ENCODE measurements around the gene ZNF512B.
"Not testable (repeated sequence)": the region's sequence is repeated elsewhere in the genome, so short reads cannot be mapped to it uniquely, and the experiment has no call there.

The ZNF512B gene

GRCh38 chr20:63978319-63979228 lies 8.8 kb upstream of the ZNF512B start:
- no peak for DNase-seq

DNA sequence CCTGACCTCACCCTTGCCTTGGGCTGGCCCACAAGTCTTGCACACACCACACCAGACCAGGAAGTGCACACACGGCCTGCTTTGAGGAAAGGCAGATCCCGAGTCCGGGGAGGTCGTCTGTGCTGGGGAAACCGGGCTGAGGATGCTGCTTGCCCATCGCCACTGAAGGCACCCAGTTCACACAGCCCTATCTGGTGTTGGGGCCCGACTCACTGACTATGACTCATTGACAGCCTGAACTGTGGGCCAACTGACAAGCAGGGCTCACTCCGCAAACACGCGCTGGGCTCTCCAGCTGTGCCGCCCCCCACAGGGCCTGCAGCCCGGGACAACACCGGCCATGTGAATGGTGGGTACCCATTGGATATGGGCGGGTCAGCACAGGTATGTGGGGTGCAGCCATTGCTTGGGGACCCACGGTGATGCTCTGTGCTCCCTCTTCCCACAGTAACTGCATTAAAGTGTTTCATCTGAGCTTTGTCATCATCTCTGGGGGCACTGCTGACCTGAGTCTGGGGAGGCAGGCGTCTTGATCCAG lies 8.1 kb upstream of the ZNF512B start:
- DNase-seq = no peak

DNA sequence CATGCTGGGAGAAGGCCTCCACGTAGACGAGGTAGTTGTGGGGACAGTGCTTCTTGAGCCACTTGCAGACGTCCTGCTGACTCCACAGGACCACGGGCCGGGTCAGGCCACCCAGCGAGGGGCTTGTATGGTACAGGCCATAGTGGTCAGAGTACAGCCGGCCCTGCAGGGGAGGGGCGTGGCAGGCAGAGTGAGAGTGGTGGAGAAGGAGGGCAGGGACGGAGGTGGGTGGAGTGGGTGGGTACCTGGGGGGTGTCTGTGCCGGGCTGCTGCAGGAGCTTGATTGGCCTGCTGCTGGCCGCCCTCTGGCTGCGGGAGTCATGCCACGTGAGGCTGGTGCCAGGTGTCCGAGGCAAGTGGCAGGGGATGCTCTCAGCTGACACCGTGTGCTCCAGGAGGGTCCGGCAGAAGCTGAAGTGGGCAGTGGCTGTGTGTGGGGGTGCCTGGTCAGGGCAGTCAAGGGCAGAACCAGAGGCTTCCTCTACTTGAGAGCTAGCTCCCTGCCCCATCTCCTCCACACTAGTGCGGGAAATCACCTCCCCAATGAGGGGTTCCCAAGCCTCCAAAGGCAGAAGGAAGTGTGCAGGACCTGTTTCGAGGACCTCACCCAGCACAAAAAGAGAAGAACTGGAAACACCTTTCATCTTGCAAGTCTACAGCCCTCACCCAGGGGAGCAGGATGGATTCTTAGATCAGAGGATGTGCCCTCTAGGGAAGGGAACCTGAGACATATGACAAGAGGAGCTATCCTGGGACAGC lies 7.4 kb upstream of the ZNF512B start:
- DNase-seq = no peak

DNA sequence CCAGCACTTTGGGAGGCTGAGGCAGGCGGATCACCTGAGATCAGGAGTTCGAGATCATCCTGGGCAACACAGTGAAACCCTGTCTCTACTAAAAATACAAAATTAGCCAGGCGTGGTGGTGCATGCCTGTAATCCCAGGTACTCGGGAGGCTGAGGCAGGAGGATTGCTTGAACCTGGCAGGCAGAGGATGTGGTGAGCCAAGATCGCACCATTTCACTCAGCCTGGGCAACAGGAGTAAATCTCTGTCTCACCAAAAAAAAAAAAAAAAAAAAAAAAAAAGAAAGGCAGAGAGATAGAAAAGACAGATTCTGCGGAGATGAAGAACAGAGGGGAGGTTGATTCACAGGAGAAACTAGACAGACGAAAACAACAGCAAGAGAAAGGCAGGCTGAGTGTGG lies 6.8 kb upstream of the ZNF512B start:
- DNase-seq = not testable (repeated sequence)

- DNase-seq = no peak
These were observed 4.9 kb upstream of the ZNF512B start for GRCh38 chr20:63974402-63975200.

DNA sequence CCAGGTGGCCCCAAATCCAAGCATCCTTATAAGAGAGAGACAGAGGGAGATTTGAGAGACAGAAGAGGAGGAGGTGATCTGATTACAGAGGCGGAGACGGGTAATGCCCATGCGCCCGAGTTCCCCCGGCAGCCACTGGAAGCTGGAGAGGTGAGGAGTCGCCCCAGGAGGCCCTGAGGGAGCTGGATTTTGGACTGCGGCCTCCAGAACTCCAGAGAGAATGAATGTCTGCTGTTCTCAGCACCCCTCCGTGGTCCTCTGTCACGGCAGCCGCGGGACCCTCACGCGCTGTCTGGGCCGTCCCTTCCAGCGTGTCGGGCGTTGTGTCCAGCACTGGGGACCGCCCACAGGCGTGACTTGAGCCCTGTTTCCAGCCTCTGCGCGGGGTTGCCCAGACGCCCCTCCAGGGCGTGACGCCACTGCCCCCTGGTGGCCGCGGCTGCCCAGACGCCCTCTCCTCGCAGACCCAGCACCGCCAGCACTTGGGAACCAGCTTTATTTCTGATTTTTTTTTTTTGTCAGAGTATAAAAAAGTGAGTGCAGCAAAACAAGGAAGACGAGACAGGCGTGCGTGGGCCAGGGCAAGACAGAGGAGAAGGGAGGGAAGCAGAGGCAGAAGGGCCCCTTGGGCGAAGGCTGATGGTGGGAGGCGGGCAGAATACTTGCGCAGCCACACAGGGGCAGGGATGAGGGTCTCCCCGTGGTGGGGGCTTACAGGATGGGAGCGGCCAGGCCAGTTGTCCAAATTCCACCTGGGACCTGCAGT lies 4.1 kb upstream of the ZNF512B start:
- DNase-seq = peak; percentile 68

GRCh38 chr20:63973160-63973479 lies 3.4 kb upstream of the ZNF512B start:
- DNase-seq = no peak

DNA sequence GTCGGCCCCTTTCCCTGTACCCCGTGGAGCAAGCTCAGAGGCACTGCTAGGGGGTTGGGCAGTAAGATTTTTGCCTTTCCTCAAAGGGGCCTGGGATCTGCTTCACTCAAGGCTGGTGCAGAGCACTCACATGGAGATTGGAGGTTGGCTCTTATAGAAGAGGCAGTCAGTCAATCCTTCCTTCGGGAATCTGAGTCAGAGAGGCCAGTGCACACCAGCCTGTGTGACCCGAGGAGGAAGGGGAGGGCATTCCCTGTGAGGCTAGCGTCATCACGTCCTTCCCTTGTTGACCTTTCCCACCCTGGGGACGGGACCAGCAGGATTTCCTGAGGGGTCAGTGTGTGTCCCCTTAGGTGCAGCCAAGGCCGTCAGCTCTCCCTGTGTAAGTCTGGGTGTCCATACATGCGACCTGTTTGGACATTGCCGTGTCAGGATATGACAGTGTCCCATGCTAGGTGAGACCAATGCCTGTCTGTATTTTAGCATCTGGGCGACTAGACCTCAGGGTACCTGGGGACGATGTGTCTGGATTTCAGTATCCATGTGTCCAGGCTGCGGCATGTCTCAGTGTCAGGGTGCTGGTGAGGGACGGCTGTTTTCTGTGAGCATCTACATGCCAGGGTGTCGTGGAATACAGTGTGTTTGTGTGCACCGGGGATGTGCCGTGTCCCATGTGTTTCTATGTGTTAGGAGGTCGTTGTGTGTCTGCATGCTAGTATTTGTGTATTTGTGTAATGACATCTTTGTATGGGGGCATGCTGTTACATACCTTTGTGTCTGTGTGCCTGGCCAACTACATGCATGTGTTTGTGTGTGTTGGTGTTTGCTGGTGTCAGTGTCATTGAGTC lies 2.8 kb upstream of the ZNF512B start:
- no peak for DNase-seq

- not testable (repeated sequence) for DNase-seq
These were observed 2.2 kb upstream of the ZNF512B start for GRCh38 chr20:63971960-63972311.

DNA sequence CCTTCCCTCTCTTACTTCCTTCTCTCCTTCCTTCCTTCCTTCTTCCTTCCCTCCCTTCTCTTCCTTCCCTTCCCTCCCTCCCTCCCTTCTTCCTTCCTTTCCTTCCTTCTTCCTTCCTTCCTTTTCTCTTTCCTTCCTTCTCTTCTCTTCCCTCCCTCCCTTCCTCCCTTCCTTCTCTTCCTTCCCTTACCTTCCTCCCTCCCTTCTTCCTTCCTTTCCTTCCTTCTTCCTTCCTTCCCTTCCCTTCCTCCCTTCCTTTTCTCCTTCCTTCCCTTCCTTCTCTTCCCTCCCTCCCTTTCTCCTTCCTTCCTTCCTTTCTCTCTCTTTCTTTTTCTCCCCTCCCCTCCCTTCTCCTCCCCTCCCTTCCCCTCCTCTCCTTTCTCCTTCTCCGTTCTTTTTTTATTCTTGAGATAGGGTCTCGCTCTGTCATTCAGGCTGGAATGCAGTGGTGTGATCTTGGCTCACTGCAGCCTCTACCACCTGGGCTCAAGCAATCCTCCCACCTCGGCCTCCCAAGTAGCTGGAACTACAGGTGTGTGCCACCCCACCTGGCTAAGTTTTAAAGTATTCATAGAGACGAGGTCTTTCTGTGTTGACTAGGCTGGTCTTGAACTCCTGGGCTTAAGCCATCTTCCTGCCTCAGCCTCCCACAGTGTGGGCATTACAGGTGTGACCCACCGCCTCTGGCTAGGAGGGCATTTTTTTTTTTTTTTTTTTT lies 1.1 kb upstream of the ZNF512B start:
- DNase-seq = no peak

GRCh38 chr20:63968928-63969760 lies 586 bp downstream of the ZNF512B start:
- DNase-seq = no peak

DNA sequence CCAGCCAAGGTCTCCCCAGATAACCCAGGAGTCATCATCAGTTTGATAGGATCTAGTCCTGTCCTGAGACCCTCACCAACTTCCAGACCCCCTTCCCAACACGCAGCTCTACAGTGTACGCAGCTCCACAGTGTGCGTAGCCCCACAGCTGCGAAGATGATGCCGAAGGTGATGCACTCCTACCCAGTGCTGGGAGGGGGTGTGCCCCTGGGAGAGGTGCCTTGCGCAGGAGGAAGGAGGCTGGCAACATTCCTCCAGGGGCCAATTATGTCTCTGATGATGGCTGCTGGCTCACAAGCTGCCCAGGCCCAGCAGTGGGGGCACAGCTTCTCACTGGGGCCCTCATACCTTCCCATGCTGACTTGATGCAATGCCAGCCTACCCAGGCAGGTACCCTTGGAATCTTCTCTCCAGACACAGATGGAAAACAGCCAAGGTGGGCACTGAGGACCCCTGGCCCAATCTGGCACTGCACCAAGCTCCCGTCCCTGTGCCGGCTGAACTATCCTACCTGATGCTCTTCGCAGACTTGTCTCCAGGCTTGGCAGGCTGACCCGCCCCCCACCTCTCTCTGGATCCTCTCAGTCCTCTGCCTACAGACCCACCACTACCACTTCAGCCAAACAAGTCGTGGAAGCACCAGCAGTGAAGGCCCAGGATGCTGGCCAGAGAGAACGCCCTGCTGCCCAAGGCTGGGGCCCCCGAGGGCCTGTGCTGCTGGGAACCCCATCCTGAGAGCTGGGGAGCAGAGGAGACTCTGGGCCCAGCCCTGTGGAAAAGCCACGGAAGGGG lies 1.4 kb downstream of the ZNF512B start:
- DNase-seq = no peak

DNA sequence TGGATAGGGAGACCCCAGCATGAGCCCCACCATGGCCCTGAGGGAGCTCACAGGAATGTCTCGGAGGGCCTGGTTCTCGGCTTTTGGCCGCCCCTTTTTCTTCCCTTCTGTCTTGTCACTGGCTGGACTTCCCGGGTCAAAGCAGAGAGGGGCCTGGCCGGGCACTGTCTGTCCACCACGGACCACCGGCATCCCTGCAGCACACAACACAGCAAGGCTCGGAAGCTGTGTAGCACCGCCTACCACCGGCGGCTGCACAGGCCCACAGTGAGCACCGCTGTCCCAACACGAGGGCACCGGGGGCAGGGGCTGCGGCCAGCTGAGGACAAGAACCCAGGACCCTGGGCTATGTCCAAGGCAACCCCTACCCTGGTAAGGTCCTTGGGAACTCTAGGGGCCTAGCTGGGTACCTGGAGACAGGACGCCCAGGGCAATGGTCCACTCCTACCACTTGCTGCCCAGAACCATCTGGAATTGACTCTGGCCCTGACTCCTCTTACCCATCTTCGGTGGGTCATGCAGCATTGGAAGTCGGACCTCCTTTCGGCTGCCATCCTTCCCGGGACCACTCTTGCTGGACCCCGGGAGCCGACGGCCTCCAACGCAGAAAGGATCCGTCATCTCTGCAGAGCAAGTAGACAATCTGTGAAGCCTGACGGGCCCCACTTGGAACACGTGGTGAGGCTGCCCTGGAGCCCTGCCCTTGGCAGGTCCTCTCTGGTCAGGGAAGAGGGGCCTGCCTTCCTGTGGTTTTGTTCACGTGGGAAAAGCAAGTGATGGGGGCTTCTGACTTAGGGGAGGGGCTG lies 2.2 kb downstream of the ZNF512B start:
- no peak for DNase-seq

DNA sequence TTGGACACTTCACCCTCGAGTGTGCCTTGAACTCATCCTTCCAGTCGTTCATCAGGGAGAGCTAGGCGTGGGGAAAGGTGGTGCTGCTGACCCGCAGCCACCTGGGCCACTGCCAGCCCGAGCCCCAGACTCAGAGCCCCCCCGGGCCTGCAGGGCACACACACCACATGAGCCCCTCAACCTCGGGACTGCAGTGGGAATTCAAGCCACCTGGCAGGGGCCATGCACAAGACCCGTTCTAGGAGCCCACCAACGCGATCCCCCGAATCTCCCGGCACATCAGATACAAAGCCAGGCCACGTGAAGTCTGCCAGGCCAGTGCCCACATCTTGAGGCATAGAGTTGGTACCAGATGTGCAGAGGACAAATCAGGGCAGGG lies 2.8 kb downstream of the ZNF512B start:
- DNase-seq = no peak

GRCh38 chr20:63966172-63966943 lies 3.4 kb downstream of the ZNF512B start:
- no peak for DNase-seq

DNA sequence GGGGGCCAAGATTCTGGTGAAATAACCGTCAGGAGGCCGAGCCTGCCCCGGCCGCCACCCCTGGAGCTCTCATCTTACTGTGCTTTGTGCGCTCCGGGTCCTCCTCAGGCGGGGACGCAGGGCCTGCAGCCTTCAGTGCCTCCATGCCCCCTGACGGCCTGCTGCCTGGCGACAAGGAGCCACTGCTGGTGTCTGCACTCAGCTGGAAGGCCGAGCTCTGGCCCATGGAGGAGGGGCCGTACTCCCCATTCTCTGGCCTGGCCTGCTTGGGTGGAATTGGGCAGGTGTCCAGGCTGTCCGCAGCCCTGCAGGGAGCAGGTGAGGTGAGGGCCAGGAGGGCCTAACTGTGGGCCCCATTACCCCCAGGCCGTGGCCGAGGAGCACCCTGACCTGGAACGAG lies 5.3 kb downstream of the ZNF512B start:
- DNase-seq = no peak

- DNase-seq = no peak
These were observed 5.9 kb downstream of the ZNF512B start for GRCh38 chr20:63963784-63964301.
